Measurements from ENCODE around the gene AFF3.

- TF ChIP-seq CTCF (IDR thresholded peaks at IDR 0.05) (no peak), POLR2A (IDR thresholded peaks at IDR 0.05) (no peak), POLR2AphosphoS5 (IDR thresholded peaks at IDR 0.05) (no peak)
Measured at GRCh38 chr2:99504844-99505584, 637.4 kb downstream of the AFF3 start.

Measured in stomach (tissue), 4 donors.